NCI-H2196 (cell line): ENCODE data around the gene POLR2L.

Source experiments
- DNase-seq: peaks from one replicate; lab custom pipeline; 2025; ENCODE audit not compliant: unreplicated experiment; lab: John Stamatoyannopoulos, UW

The POLR2L gene

DNA sequence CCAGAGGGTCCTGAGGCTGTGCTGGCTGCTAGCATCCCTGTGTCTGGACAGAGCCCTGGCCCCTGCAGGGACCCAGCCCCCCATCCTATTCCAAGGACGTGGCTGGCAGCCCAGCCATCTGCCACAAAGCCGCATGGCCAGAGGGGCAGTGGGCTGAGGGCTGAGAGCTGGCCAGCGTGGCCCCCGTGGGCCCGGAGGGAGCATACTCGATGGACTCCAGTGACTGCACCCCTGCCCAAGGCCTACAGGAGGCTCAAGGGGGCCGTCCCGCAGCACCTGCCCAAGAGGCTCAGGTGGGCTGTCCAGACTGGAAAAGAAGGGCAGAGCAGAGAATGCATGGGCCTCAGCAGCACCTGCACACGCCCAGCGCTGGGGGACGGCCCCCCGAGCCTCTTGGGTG is 13.5 kb upstream of the POLR2L start:
- DNase-seq, result no peak

DNA sequence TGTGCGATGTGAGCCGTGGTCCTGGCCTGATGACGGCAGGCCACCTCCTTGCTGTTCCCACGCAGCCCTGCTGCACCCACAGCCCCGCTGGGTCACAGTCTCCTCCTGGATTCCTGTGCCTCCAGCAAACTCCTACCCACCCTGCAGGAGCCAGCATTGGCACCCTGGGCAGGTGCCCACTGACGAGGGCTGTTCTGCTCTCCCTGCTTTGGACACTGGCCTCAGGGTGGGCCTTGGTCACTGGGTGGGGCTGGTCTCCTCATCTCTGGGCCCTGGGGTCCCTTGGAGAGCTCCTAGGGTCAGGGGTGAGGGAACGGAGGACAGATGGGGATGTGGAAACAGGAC is 13.0 kb upstream of the POLR2L start:
- DNase-seq, result no peak

DNA sequence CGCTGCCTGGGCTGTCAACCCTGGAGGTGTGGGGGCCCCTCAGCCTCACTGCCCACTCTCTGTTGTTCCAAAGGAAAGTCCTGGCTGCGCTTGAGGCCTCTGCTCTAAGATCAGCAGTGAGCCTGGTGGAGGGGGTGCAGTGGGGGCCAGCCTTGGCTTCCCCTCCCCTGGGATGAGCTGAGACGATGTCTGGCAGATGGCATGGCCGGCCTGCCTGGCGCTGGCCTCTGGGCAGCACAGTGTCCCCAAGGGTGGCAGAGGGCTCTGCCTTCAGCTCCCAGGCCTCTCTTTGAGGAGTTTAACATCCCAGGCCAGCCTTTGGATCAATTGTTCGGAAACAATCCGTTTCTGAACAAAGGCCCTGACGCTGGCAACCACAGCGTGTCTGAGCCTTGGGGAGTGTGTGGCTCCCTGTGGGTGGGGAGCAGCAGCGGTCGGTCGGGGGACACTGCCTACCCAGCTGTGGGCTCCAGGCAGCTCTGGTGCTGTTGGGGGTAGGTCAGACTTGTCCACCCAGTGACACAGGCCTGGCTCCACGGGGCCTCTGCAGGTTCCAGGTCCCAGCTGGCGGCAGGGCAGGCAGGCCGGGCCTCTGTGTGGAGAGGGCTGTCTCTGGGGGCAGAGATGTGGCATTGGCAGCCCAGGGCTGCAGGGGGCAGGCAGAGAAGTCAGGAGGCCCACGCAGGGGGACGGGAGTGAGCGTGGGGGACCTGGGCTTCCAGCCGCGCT is 12.4 kb upstream of the POLR2L start:
- DNase-seq, result no peak

DNA sequence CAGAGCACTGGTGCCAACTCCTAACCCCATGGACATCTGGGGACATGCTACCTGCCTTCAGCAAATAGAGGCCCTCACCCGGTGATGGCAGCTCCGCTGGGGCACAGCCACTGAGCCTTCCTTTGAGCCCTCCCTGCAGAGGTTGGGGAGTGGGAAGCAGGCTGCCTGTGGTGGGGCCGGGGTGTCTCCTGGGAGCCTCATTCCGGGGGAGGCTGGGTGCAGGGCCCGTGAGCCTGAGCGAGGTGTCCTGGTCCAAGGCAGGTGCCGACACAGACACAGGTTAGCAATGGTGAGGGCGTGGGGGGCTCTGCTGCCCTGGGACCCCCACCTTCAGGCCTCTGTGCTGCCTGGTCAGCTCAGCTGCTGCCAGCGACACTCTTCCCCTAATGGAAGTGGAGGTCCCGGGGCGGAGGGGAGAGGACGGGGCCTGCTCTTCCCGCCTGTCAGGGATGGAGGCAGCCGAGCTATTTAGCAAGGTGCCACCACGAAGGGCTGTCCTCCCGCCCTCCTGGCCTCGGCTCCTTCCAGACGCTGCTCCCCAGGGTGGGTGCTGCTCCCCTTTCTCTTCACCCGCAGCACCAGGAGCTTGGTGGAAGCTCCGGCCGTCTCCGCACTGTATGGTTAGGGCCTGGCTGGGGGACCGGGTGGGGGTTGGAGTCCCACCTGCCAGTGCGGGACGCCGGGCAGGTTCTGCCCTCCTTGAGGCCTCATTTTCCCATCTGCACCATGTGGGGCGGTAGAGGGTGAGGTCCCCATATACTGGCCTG is 11.5 kb upstream of the POLR2L start:
- DNase-seq, result no peak

DNA sequence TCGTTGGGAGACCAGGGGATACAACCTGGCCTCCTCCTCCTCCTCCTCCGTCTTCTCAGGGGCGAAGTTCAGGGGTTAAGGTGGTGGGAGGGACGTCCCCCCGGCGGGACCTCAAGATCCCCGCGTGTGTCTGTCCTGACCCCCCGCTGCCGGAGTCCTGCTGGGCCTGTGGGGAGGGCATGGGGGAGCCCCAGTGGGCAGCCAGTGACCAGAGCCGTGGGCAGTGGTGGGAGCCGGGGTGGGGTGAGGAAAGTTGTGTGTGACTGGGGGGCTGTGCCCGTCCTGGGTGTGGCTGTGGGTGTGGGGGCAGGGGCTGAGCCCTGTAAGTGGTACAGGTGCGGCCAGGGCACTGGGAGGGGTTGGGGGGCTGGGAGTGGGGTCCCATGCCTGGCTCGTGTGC is 10.4 kb upstream of the POLR2L start:
- no peak for DNase-seq

DNA sequence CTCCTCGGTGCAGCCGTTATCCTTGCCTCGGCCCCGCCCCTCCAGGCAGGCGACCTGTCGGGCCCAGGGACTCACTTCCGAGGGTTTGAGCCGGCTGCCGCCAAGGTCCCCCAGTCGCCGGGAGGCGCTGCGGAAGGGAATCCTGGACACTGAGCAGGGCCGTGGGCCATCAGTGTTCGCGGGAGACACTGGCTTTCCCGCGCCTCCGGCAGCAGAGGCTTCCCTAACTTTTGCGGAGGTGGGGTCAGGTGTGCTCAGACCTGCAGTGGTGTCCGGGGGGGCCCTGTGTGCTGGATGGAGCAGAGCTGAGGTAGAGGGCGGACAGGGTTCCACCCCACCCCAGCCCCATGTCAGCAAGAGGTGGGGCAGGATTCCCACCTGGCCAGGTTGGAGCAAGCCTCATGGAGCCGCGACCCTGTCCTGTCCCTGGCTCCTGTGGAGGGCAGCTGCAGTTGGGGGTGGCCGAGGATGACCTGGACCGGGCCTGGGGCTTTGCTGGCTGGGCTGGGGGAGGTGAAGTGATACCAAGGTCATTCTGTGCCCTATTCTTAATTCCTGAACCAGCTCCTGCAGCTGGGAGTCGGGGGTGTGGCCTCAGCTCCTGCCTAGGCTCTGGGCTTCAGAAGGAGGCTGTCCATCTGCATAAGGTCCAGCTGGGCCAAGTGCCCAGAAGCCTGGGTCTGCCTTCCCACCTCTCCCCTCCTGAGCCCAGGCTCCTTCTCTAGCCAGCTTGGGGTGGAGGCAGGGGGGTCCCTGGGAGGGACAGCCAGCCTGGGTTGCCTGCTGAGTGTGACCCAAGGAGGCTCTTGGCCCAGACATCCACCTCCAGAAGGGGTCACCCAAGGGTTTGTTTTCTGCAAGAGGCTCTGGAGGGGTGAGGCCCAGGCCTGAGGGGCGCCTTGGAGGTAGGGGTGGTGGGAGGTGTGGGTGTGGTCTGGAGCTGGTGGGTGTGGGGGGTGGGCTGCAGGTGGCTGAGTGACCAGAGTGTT is 8.7 kb upstream of the POLR2L start:
- no peak for DNase-seq

DNA sequence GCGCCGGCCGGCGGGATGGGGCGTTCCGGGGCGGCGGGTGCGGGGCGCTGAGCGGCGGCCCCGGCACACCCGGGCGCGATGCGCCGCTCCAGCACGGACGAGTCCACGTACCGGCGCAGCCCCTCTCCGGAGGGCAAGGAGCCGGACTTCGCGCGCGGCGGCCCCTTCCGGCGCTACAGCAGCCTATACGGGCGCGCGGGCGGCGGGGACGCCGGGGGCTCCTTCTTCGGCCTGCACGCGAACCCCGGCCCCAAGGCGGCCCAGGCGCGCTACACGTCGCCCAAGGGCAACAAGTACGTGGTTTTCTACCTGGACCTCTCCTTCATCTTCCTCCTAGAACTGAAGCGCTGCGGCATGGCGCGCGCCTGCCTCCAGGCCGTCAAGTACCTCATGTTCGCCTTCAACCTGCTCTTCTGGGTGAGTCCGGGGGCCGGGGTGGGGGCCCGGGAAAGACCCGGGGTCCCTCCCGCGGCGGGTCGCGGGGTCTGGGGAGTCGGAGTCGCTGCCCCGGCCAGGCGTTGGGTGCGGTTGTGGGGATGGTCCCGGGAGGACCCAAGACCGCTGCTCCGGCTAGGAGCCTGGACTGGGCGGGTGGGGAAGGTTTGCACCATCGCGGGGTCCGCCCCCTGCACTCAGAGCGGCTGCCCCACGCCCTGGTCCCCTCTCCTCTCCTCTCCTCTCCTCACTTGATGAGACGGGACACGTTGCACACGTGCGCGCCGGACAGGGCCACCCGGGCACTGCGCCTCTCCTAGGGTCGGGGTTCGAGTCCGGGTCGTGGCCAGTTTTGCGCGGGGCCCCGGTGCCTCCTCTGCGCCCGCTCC is 7.8 kb upstream of the POLR2L start:
- DNase-seq, result peak; percentile 51

DNA sequence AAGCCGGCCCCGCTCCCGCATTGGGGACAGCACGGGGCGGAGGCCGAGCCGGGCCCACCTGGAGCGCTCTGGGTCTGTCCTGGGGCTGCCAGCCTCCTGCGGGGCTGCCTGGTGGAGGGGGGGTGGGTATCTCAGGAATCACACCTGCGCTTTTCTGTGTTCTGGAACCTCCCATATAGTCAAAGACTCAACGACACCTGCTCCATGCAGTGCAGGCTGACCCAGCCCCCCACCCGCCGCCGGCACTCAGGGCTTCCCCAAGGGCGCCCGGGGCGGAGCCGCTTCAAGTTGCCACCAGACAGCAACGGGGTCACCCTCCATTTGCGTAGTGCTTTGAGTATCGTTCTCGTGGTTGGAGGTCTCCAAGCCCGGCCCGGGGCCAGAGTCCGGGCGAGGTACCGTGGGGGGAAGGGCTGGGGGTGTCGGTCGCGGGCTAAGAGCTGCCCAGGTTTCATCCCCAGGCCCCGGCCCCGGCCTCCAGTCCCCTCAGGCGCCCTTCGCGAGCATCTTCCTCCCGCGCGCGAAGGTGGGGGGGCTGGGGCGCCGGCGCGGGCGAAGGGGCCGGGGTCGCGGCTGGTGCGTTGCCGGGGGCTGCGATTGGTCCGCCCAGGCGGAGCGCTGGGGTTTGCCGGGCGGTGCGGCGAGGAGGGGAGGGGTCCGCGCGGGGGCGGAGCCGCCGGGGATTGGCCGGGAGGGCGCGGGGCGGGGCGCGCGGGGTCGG is 6.9 kb upstream of the POLR2L start:
- peak; percentile 51 for DNase-seq

DNA sequence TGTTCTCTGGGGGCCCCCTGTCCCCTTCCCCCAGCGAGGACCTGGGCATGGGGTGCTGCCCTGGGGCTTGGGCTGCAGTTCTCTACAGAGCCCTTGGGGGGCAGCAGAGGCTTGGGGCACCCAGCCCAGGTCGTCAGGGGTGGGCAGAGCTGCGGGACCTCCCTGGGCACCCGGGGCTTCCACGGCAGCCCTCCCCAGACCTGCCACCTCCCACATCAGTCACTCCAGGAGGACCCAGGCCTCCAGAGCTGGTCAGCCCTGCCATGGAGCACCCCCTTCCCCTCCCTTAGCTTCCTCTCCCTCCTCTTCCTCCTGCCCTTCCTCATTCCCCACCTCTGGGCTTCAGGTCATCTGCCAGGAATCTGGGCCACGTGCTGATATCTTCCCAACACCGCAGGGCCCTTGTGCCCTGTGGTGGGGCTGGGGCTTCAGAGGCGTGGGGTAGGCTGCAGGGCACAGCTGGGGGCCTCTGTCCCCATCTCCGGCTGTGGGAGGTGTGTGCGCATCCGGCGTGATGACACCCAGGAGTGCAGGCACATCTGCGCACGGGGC is 6.1 kb upstream of the POLR2L start:
- DNase-seq, result peak; percentile 66

DNA sequence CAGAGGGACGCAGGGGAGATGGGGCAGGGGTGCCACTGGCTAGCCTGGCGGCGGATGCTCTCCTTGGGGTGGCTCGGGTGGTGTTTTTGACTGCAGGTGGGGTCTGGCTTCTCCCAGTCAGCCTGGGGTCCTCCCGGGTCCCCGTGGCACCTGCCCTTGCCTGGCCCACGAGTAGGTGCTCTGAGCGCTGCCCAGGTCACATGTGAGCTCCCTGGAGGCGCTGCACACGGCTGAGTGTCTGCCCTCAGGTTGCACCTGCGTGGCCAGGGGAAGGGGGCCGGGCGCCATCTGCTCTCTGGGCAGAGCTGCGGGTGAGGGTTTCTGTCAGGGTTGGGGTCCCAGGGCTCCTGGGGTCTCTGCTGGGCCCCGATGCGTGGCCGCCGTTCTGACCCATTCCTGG is 5.5 kb upstream of the POLR2L start:
- DNase-seq, result no peak

DNA sequence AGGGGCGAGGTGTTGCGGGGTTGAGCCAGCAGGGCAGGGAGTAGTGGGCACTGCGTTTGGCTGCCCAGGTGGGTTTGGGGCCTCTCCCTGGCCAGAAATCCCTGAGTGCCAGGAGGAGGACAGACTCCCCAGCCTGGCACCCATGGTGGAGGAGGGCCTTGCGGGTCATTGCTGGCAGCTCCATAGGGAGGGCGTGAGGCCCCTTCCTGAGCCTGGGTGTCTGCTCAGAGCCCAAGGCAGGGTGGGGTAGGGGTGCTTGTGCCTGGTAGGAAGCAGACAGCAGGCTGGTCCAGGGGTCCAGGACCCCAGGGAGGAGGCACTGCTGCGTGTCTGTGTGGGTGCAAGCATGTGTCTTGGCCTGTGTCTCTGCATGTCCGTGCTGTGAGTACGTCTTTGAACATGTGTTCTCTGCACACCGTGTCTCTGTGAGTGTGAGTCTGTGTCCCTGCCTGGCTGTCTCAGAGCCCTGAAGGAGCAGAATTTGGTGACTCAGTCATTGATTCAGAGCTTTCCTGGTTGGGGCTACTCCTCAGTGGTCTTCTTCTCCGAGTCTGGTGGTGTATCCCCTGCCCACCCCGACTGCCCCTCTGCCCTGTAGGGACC is 4.3 kb upstream of the POLR2L start:
- no peak for DNase-seq

DNA sequence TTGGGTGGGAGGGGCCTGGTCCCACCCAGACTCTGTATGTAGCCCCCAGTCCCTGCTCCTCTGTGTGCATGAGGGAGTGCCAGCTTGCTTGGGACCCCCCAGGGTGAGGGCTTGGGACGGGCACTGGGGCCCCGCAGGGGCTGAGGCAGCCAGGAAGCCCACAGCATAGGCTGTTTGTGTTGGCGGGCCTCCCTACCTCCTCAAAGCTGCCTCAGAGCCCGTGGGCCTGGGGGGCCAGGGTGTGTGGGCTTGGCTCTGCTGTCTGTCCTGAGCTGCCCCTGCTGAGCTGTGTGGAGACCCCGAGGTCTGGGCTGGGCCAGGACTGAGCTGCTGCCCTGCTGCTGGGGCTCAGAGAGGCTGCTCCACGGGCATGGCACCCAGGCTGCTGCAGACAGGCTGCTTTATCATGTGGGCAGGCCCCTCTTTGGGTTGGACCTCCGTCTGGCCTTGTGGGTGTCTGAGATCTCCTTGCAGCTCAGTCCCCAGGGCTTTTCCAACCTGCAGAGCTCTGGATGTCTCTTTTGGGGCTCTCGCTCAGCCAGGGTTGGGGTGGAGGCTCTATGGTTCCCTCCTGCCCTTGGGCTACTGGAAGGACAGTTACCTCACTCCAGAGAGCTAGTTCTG is 3.7 kb upstream of the POLR2L start:
- no peak for DNase-seq

DNA sequence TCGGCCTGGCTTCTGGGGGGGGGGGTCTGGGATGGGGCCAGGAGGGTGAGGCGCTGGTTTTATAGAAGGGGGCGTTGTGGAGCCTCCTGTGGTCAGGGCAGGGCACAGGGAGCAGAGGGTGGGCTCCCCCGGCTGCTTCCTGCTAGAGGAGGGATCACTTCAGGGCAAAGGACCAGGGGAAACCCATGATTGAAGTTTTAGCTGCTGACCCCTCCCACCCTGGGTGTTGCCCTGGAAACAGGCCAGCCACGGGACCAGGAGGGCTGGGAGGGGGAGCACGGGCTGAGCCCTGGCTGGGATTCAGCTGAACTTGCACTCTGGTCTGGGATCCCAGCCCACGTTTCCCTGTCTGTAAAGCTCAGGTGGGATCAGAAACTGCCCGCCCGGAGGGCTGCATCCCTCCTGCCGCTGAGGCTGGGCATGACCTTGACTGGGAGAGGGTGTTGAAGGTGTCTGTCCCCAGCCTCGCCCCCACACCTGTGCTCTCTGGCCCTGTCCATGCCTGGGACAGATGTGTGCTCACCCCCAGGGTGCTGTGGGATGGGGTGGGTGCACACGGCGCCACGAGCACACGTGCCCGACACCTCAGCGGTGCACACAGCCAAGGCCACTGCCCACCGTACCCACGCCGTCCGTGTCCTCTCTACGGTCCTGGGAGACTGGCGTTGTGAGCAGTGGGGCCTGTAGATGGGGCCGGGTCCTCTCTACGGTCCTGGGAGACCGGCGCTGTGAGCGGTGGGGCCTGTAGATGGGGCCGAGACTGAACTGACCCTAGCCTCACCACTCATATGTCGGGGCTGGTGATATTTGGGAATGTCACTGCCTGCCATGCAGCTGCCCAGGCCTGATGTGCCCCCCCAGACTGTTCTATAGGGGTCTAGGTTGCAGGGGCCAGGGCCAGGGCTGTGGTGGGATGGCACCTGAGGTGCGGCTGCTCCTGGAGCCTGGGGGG is 2.6 kb upstream of the POLR2L start:
- peak; percentile 65 for DNase-seq

DNA sequence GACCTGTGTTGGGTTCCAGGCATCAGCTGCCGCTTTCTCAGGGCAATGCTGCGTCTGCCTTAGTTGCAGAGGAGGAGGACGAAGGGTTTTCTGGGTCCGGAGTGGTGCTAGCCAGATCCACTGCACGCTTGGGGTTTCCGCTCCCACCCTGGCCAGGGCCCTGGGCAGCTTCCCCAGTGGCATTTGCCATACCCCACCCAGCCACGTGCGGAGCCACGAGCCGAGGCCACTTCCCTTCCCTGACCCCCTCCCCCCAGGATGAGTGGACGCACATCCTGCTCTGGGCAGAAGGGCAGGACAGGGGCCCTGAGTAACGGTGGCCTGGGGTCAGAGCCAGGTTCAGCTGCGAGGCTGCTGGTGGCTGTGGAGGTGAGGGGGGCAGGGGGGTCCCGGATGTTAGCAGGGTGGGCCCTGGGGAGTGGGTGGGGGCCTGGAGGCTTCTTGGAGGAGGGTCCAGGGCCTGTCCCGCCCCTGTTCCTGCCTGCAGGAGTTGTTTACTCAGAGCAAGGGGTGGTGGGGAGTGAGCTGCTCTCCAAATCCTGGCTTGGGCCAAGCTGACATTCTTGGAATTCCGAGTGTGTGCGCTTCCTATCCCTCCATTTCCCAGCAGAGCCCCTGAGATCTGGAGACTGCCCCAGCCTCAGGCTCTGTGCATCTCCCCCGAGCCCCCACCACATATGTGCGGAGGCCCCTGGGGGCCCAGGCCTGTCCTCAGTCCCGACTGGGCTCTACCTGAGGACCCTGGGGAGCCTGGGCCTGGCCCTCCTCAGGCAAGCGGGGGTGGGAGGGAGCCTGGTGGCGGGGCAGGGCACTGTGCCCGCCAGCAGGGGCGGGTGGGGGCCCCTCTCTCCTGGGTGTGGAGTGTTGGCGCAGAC is 1.7 kb upstream of the POLR2L start:
- peak; percentile 57 for DNase-seq

DNA sequence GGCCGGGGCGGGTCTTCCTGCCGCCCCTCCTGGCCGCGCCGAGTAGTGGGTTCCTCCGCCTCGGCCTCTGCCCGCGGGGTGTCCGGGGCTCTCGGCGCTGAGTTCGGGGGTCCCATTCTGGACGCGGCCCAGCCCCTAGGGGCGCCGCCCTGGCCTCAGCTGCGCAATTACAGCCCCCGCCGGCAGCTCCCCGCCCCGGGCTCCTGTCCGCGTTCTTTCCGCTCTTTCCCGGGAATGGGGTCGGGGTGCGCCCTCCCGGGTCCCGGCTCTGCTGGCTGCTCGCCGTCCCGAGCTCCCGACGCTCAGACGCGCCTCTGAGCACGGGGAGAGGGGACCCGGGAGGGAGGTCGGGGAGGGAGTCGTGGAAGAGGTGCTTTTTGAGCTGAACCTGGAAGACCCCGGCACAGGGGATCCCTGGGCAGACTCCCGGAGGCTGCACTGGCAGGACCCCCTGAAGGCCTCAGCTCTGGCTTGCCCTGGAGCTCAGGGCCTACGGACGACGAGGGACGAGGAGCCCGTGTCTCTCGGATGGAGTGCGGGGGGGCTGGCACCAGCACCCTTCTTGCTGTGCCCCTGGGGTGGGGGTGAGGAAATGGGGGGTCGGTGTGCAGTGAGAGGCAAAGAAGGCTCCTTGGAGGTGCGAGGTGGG is 881 bp upstream of the POLR2L start:
- no peak for DNase-seq

DNA sequence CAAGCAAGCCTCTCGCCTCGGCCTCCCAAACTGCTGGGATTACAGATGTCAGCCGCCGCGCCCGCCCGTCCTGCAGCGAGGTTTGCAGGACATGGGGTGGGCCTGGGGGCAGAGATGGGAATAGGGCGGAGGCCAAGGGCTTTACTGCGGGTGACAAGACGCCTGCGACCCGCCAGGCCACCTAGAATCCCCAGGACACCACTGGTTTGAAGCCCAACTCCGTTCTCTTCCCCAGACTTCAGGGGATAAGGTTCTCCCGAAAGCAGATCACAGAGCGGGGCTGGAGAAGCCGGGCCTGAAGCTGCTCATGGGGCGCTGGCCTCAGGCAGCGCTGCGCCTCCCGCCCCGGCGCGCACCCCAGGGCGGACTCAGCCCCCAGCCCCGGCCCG is 354 bp downstream of the POLR2L start:
- DNase-seq, result no peak
